NB4 (cell line): ENCODE results near the gene ZNF662.

Source experiments
- DNase-seq: peaks from one replicate; pipeline ENCODE4 v3.0.0; 2010; ENCODE audit warnings: low read depth
- H3K4me3 ChIP-seq: one replicate; pipeline ENCODE4 v1.5.1; 2011; ENCODE audit warnings: mild to moderate bottlenecking, low read depth, low read length, moderate library complexity
- MYC ChIP-seq: IDR thresholded peaks from 2 replicates; pipeline ENCODE4 v1.6.1; 2011; ENCODE audit warnings: low read depth, low read length
- POLR2A ChIP-seq: IDR thresholded peaks from 2 replicates; pipeline ENCODE4 v1.6.1; 2011; ENCODE audit warnings: mild to moderate bottlenecking; ENCODE audit not compliant: insufficient read length; ENCODE audit errors: extremely low read depth
- TF ChIP-seq, protein P1 (sequence below): IDR thresholded peaks from 2 replicates; pipeline ENCODE4 v1.6.1; 2011; ENCODE audit warnings: low read depth, low read length
- TF ChIP-seq, protein P2 (sequence below): IDR thresholded peaks from one replicate; pipeline ENCODE4 v1.5.1; 2012; ENCODE audit warnings: low read depth, low read length

ZNF662 gene

DNA sequence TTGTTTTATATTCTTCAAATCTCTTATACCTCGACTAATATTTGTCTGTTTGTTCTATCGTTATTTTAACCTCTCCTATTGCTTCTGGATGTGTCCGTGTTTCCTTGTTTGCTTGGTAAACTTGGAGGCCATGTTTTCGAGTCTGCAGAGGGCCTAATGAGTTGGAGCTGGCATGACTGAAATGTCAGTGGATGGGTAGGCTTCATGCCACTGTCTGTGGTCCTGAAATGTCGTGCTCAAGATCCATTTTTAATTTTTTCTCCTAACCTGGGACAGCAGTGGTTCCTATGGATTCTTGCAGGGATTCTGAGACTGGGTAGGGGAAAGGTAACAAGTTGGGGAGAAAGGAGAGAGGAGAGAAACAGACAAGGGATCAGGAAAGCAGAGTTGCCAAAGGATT, 54.3 kb downstream of the ZNF662 start:
- H3K4me3 ChIP-seq = no peak overlapping the region
- no peak for DNase-seq

DNA sequence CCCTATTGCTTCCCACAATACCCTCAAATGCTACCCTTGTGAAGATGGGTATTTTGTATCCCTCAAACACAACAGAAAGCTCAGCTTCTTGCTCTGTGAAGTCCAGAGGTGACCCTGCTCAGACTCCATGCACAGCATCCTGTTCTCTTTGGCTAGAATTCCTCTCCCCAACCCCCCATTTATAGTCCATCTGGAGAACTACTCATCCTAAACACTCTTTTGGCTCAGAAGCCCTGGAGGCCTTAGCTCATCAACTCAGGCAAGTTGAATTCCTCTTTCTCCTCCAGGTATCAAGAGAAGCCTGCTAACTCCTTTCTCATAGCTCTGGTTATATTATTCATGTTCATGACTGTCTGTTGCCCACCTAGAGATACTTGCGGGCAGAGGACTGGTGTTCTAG, 54.8 kb downstream of the ZNF662 start:
- DNase-seq = no peak
- no peak for TF ChIP-seq POLR2A
- TF ChIP-seq, protein P1, sequence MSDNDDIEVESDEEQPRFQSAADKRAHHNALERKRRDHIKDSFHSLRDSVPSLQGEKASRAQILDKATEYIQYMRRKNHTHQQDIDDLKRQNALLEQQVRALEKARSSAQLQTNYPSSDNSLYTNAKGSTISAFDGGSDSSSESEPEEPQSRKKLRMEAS = no peak
- TF ChIP-seq MYC = no peak
- TF ChIP-seq, protein P2, sequence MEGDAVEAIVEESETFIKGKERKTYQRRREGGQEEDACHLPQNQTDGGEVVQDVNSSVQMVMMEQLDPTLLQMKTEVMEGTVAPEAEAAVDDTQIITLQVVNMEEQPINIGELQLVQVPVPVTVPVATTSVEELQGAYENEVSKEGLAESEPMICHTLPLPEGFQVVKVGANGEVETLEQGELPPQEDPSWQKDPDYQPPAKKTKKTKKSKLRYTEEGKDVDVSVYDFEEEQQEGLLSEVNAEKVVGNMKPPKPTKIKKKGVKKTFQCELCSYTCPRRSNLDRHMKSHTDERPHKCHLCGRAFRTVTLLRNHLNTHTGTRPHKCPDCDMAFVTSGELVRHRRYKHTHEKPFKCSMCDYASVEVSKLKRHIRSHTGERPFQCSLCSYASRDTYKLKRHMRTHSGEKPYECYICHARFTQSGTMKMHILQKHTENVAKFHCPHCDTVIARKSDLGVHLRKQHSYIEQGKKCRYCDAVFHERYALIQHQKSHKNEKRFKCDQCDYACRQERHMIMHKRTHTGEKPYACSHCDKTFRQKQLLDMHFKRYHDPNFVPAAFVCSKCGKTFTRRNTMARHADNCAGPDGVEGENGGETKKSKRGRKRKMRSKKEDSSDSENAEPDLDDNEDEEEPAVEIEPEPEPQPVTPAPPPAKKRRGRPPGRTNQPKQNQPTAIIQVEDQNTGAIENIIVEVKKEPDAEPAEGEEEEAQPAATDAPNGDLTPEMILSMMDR = no peak
- no peak overlapping the region for H3K4me3 ChIP-seq

More for the DNA sequence above, 54.3 kb downstream of the ZNF662 start:
- TF ChIP-seq MYC = no peak
- TF ChIP-seq, protein P1 = no peak
- TF ChIP-seq POLR2A = no peak
- TF ChIP-seq, protein P2 = no peak

DNA sequence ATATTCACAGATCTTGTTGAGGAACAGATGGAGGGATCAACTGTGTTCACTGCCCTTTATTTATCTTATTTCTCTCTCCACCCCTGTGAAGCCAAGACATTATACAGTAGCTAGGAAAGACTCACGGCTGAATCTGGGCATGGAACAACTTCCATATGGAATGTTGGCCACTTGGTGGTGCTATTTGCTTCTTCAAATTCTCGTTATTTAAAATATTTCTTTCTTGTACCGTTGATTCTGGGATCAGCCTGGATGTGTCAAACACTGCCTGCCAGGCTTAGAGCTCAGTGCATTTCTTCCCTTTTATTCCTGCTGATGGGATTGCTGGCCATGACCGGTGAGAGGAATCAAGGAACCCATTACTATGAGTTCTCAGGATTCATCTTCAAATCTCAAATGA, 55.7 kb downstream of the ZNF662 start:
- no peak overlapping the region for H3K4me3 ChIP-seq
- TF ChIP-seq MYC (no peak), POLR2A (no peak)
- TF ChIP-seq, protein P2 = no peak
- TF ChIP-seq, protein P1 = no peak
- DNase-seq = peak; percentile 42

DNA sequence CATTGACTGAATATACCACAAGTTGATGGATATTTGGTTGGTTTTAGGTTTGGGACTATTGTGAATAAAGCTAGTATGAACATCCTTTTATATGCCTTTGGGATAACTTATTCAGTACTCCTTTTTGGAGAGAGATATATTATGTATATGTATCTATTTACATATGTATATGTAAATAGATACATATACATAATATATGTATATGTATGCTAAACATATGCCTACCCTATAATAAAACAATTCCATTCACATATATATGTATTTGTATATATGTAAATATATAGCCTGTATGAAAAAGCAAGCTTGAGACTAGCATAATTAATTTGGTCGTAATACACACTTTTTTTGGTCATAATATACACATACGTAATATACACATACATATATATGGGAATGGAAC, 57.3 kb downstream of the ZNF662 start:
- DNase-seq = no peak
- no peak overlapping the region for H3K4me3 ChIP-seq
- TF ChIP-seq MYC (no peak), POLR2A (no peak)
- TF ChIP-seq, protein P2 = no peak
- TF ChIP-seq, protein P1 = no peak

DNA sequence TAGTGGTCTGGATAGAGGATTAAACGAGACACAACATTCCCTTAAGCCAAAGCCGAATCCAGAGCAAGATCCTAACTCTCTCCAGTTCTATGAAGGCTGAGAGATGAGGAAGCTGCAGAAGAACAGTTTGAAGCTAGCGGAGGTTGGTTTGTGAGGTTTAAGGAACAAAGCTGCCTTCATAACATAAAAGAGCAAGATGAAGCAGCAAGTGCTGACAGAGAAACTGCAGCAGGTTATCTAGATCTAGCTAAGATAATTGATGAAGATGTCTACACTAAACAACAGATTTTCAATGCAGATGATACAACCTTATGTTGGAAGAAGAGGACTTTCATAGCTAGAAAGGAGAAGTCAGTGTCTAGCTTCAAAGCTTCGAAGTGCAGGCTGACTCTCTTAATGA, 58.3 kb downstream of the ZNF662 start:
- DNase-seq = no peak
- no peak overlapping the region for H3K4me3 ChIP-seq
- TF ChIP-seq, protein P1 = no peak
- TF ChIP-seq, protein P2 = no peak
- TF ChIP-seq MYC = no peak
- no peak for TF ChIP-seq POLR2A
